ENCODE results near the gene TLCD5.

GRCh38 chr11:120350637-120351036 is 25.5 kb downstream of the TLCD5 start:
- TF ChIP-seq CTCF (IDR thresholded peaks at IDR 0.05) (no peak), EZH2 (IDR thresholded peaks at IDR 0.05; ENCODE audit: borderline replicate concordance, insufficient read depth, low read depth, low read length, poor library complexity, severe bottlenecking) (no peak)

All from B cell (primary cell).